Thyroid gland (tissue), 4 donors: Measurements from ENCODE around the gene ATG2A.

ENCODE experiments used
- CTCF ChIP-seq, 6 experiments: fragments of 200-600 bp in 3 of 6; fragments of 450-650 bp in 3 of 6; sonication (generic) in 3 of 6; IDR thresholded peaks; one replicate each; pipeline ENCODE4 v1.5.1; 2016 to 2019; ENCODE audit warnings: antibody characterized with exemption in 6 of 6, mild to moderate bottlenecking in 2 of 6, inconsistent platforms in 1 of 6, moderate library complexity in 1 of 6
- POLR2A ChIP-seq, 2 donors: fragments of 450-650 bp; IDR thresholded peaks; one replicate each; pipeline ENCODE4 v1.6.1; 2017; ENCODE audit warnings: antibody characterized with exemption in 2 of 2, mild to moderate bottlenecking in 2 of 2, moderate library complexity in 1 of 2

- TF ChIP-seq CTCF (IDR thresholded peaks at IDR 0.05) (no peak), POLR2A (IDR thresholded peaks at IDR 0.05) (no peak)
Observed at GRCh38 chr11:64911142-64911541, 5.9 kb downstream of the ATG2A start.
